GM12891 (cell line): ENCODE results near the gene C14orf93.

Source experiments
- DNase-seq: peaks from one replicate; pipeline ENCODE4 v3.0.0; 2011; ENCODE audit warnings: low spot score; ENCODE audit not compliant: insufficient read length
- FAIRE-seq: peaks from 2 replicates; lab custom pipeline; 2011; peaks lifted over from hg19 to GRCh38; lab: Jason Lieb, UNC
- PAX5 ChIP-seq: IDR thresholded peaks from 2 replicates; pipeline ENCODE4 v1.6.1; 2011; ENCODE audit warnings: low read length, moderate library complexity, mild to moderate bottlenecking; ENCODE audit not compliant: insufficient read depth, severe bottlenecking
- POLR2A ChIP-seq: IDR thresholded peaks from 2 replicates; pipeline ENCODE4 v1.6.1; 2011; ENCODE audit warnings: low read depth, low read length, control low read depth
- POLR2AphosphoS5 ChIP-seq: IDR thresholded peaks from 2 replicates; pipeline ENCODE4 v1.6.1; 2011; ENCODE audit warnings: low read depth, low read length, control low read depth
- POU2F2 ChIP-seq: IDR thresholded peaks from 2 replicates; pipeline ENCODE4 v1.6.1; 2011; ENCODE audit warnings: low read depth, mild to moderate bottlenecking, control low read depth, low read length, moderate library complexity
- SPI1 ChIP-seq: IDR thresholded peaks from 2 replicates; pipeline ENCODE4 v1.6.1; 2011; ENCODE audit warnings: low read depth, low read length, control low read depth
- TAF1 ChIP-seq: IDR thresholded peaks from 2 replicates; pipeline ENCODE4 v1.6.1; 2011; ENCODE audit warnings: low read depth, low read length, control low read depth

The C14orf93 gene

GRCh38 chr14:22994762-22995275 lies 15.1 kb downstream of the C14orf93 start:
- FAIRE-seq, result no peak
- TF ChIP-seq SPI1, result no peak
- no peak for TF ChIP-seq PAX5
- TF ChIP-seq POLR2AphosphoS5, result no peak
- no peak for TF ChIP-seq POU2F2
- no peak for TF ChIP-seq TAF1
- no peak for TF ChIP-seq POLR2A
- DNase-seq, result no peak

GRCh38 chr14:22993517-22993916 lies 16.4 kb downstream of the C14orf93 start:
- DNase-seq (no peak), FAIRE-seq (no peak)
- TF ChIP-seq PAX5, result no peak
- no peak for TF ChIP-seq SPI1

DNA sequence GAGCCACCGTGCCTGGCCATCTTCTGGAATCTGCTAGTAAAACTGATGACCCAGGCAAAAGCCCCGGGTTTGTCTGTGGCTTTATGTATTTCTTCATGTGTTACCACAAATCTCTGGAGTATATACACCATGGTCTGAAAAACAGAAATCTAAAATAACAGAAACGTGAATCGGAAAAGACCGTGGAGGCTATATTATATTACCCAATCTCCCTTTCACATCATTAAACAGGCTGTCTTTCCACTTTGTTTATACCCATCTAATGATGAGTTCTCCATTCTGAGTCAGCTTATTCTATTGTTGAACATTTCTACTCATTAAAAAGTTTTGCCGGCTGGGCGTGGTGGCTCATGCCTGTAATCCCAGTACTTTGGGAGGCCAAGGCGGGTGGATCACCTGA lies 18.1 kb downstream of the C14orf93 start:
- DNase-seq, result no peak
- no peak for TF ChIP-seq POU2F2
- TF ChIP-seq POLR2AphosphoS5, result no peak
- TF ChIP-seq PAX5, result no peak
- TF ChIP-seq TAF1, result no peak
- TF ChIP-seq SPI1, result no peak
- TF ChIP-seq POLR2A, result no peak
- no peak for FAIRE-seq

DNA sequence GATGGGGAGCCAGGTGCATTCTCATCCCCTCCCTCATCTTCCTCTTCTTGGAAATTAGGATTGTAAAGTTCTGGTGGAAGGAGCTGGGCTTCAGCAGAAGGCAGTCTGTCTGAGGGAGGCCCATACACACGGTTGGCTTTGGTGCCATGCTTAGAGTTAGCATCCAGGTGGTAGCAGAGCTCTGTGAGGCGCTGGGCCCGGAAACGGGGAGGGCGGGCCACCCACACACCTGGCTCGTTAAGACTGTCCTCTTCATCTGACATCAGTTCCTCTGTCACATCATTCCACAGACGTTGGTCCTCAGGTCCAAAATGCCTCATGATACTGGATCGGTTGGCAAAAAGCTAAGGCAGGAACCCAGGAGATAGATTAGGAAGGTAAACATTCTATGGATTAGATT lies 22.7 kb downstream of the C14orf93 start:
- DNase-seq, result no peak
- no peak for TF ChIP-seq POLR2AphosphoS5
- no peak for TF ChIP-seq PAX5
- no peak for TF ChIP-seq SPI1
- no peak for TF ChIP-seq POLR2A
- TF ChIP-seq TAF1, result no peak
- no peak for TF ChIP-seq POU2F2
- FAIRE-seq, result no peak

- FAIRE-seq (peak; percentile 87), DNase-seq (peak; percentile 73)
- TF ChIP-seq POLR2AphosphoS5 (no peak), SPI1 (0 out of 2 replicates have a peak, but pooled peaks have one; percentile 2), TAF1 (no peak)
Measured at GRCh38 chr14:22986508-22987054, 23.4 kb downstream of the C14orf93 start.

GRCh38 chr14:22985894-22986507 lies 23.9 kb downstream of the C14orf93 start:
- DNase-seq (no peak), FAIRE-seq (no peak)
- TF ChIP-seq TAF1 (no peak), PAX5 (no peak), POU2F2 (no peak), POLR2AphosphoS5 (no peak), POLR2A (no peak), SPI1 (no peak)

GRCh38 chr14:22984959-22985658 lies 24.8 kb downstream of the C14orf93 start:
- no peak for TF ChIP-seq POLR2A
- TF ChIP-seq POU2F2, result no peak
- TF ChIP-seq TAF1, result no peak
- no peak for TF ChIP-seq SPI1
- TF ChIP-seq POLR2AphosphoS5, result no peak
- TF ChIP-seq PAX5, result no peak
- DNase-seq, result no peak
- FAIRE-seq, result no peak

DNA sequence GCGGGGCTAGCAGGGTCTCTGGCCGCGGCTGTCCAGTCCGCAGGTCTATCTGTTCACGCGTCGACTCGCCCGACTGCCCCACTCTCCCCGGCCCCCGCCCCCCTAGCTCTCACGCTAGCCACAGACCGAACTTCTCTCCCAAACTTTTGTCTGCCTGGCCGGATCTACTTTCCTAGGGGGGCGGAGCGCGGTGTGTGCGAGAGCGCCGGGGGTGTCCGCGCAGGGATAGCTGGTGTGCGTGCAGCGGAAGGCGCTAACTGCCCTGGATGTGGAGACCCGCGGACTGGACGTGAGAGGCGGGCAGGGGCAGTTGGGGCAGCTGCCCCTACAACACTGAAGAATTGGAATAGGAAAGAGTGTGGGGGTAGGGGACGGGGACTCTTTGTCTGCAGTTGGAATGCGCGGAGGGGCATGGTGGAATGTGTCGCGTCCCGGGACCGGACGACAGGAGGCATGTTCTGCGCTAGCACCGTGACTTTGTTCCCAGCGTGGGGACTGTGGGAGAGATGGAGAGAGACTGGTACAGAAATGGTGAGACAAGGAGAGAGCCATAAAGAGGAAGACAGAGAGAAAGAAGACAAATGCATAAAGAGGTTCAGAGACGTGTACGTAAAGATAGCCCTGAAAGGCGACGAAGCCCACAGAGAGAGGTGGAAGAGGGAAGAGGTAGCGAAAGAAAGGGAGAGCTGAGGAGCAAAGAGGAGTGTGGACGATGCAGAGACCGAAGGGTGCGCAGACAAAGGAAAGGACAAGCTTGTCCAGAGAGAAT lies 27.3 kb downstream of the C14orf93 start, which contains the start of gene AJUBA:
Gene AJUBA (minus strand): TSS at position 75 of the 769 bp plus-strand sequence. CDS start 285 bp downstream, outside the sequence.
- TF ChIP-seq POU2F2 (no peak), SPI1 (0 out of 2 replicates have a peak, but pooled peaks have one; percentile 15), PAX5 (no peak), POLR2AphosphoS5 (no peak), POLR2A (no peak)
- DNase-seq, result peak; percentile 84
- FAIRE-seq, result peak; percentile 55
